Gastrocnemius medialis (tissue), 4 donors: ENCODE data around the gene SNX12. TPM values are rescaled to one million over a fixed set of nuclear protein-coding genes. Genes with fewer than 3 reads are reported as not detected.

ENCODE experiments used
- ATAC-seq, 2 donors: fragments of 150-250 bp; one replicate each; pipeline ENCODE4 v1.9.1; 2016
- DNase-seq, 2 donors: peaks; one replicate each; pipeline ENCODE4 v3.0.0-alpha.2; 2019
- H3K27ac ChIP-seq, 4 donors: fragments of 200-600 bp; sonication (generic); 1 replicate in 1 of 4; 2 replicates in 3 of 4; pipeline ENCODE4 v1.5.1; 2016 to 2018; ENCODE audit warnings: mild to moderate bottlenecking in 2 of 4, moderate library complexity in 1 of 4
- H3K27me3 ChIP-seq, 3 donors: fragments of 200-600 bp; sonication (generic) in 2 of 3; 1 replicate in 1 of 3; 2 replicates in 2 of 3; pipeline versions ENCODE4 v1.5.1 to v1.6.0; 2016 to 2019; ENCODE audit warnings: mild to moderate bottlenecking in 1 of 3, moderate library complexity in 1 of 3
- H3K36me3 ChIP-seq, 2 donors: fragments of 200-600 bp; sonication (generic) in 1 of 2; one replicate each; pipeline ENCODE4 v1.5.1; 2017 to 2018
- H3K4me1 ChIP-seq, 2 donors: fragments of 200-600 bp; sonication (generic) in 1 of 2; one replicate each; pipeline ENCODE4 v1.5.1; 2016 to 2017; ENCODE audit warnings: mild to moderate bottlenecking in 2 of 2
- H3K4me3 ChIP-seq, 4 donors: fragments of 200-600 bp; sonication (generic) in 3 of 4; 1 replicate in 1 of 4; 2 replicates in 3 of 4; pipeline ENCODE4 v1.5.1; 2016 to 2019; ENCODE audit warnings: mild to moderate bottlenecking in 2 of 4
- H3K9me3 ChIP-seq, 3 donors: fragments of 200-600 bp; sonication (generic) in 2 of 3; 1 replicate in 1 of 3; 2 replicates in 2 of 3; pipeline ENCODE4 v1.5.1; 2016 to 2019
- CTCF ChIP-seq, 5 experiments: fragments of 450-650 bp in 3 of 5; fragments of 200-600 bp in 2 of 5; sonication (generic) in 2 of 5; IDR thresholded peaks in 4 of 5; conservative IDR thresholded peaks in 1 of 5; 1 replicate in 4 of 5; 2 replicates in 1 of 5; pipeline ENCODE4 v1.5.1; 2016 to 2019; ENCODE audit warnings: antibody characterized with exemption in 5 of 5, mild to moderate bottlenecking in 3 of 5, moderate library complexity in 3 of 5
- POLR2A ChIP-seq, 2 donors: fragments of 450-650 bp; IDR thresholded peaks; one replicate each; pipeline ENCODE4 v1.6.1; 2017; ENCODE audit warnings: antibody characterized with exemption in 2 of 2, mild to moderate bottlenecking in 2 of 2, moderate library complexity in 2 of 2
- in situ Hi-C, 4 donors: fragments of 200-750 bp; cut with MboI; loops; one replicate each; pipeline versions ENCODE4 v1.15.0 to v1.8.0; 2017; ENCODE audit warnings: low sequenced_read_pairs in 4 of 4
- intact Hi-C: fragments of 100-400 bp; cut with DNase I; formaldehyde crosslinking; loops from one replicate; pipeline ENCODE4 v1.15.1; 2023; ENCODE audit warnings: low total_unique reads
- total RNA-seq, 4 donors: library from RNA; depleted of rRNA; stranded (reverse); fragments of >200 nt; gene quantifications; one replicate each; pipeline versions ENCODE4 v1.1.0 to v1.2.3, GENCODE V29; 2016

Gene SNX12
- total RNA-seq, 4 donors from 2014 or later, result 31.7 to 66.9 (median 43.4) TPM

DNA sequence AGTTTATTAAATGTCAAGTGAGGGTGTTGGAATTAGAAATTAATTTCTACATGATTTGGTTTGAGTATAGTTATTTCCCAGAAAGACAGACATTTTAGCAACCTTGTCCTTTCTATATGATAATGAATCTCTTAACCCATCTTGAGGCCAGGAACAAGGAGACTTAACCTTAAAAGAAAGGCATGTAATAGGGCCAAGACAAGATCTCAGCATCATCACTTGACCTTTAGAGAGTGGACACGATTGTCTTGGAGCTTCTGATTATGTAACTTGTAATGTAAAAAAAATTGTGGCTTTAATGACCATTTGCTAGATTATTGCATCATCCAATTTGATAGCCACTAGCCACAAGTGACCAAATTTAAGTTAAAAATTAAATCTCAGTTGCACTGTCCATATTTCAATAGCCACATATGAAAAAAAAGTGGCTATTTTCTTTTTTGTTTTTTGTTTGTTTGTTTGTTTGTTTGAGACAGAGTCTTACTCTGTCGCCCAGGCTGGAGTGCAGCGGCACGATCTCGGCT lies 14.1 kb upstream of the SNX12 start:
- Histone ChIP-seq H3K36me3 (no peaks in the 10 kb centered on the region), H3K27ac (no peak overlapping the region), H3K4me3 (no peak overlapping the region), H3K4me1 (no peaks in the 10 kb centered on the region), H3K27me3 (no peaks in the 10 kb centered on the region), H3K9me3 (no peaks in the 10 kb centered on the region)
- TF ChIP-seq POLR2A (IDR thresholded peaks at IDR 0.05) (no peak), CTCF (IDR thresholded peaks at IDR 0.05 in 4 of 5, conservative IDR thresholded peaks at IDR 0.05 in 1 of 5) (no peak)
- in situ Hi-C loops (no loop called here), intact Hi-C loops (no loop called here)
- ATAC-seq (no peak), DNase-seq (no peak)

DNA sequence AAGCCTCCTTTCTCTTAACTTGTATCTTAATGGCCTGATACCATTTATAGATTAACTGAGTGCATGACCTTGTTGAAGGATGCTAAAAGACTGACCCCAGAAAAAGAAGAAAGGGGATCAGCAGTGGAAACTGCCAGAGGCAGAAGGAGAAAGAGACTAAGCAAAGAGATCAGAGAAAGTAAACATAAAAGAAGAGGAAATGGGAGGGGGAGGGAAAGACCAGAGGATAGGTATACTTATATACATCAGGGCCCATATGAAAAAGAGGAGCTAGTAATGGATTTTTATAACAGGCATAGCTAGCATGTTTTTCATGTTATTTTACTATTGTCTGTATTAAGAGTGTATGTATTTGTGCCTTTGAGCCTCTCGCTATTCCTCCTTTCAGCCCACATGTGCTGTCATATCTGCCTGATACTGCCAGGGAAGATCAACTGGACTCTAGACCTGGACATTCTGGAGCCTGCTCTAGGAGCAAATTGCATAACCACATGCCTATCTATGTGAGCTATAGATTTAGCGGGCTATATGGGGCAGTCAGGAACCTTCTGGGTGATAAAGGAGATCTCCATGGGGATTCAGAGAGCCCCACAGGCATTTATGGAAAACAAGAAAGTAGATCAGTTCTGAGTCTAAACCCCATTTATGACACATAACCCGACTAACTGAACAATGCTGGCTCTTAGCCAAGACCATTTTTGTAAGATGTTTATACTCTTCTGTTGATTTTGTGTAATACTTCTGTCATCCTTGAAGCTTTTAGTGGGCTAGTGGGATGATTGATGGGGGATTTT lies 13.4 kb upstream of the SNX12 start:
- intact Hi-C loops (no loop called here), in situ Hi-C loops (no loop called here)
- Histone ChIP-seq H3K4me3 (no peak overlapping the region), H3K9me3 (no peaks in the 10 kb centered on the region), H3K27me3 (no peaks in the 10 kb centered on the region), H3K4me1 (no peaks in the 10 kb centered on the region), H3K36me3 (no peaks in the 10 kb centered on the region), H3K27ac (no peak overlapping the region)
- no peak for TF ChIP-seq POLR2A (IDR thresholded peaks at IDR 0.05)
- no peak for TF ChIP-seq CTCF (IDR thresholded peaks at IDR 0.05 in 4 of 5, conservative IDR thresholded peaks at IDR 0.05 in 1 of 5)
- no peak for ATAC-seq
- DNase-seq, result no peak

DNA sequence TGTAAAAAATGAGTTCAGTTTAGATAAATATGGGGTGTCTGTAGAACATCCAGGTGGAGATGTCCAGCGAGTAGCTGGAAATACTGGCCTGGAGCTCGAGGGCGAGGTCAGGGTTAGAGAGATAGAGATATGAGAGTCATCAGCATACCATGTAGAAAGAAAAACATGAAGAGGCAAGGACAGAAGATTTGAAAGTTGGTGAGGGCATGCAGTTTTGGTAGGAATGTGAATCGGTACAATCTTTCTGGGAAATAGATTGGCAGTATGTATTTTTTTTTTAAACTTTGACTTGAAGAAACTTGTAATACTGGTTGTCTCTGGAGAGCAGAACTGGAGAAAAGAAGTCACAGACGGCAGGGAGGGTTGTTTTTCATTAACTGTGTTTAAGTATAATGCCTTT lies 2.4 kb upstream of the SNX12 start:
- Histone ChIP-seq H3K4me3 (no peak overlapping the region), H3K4me1 (peaks cover 3 to 8% of the 10 kb centered on the region in 2 donors), H3K27me3 (no peaks in the 10 kb centered on the region), H3K36me3 (no peaks in the 10 kb centered on the region), H3K9me3 (no peaks in the 10 kb centered on the region), H3K27ac (no peak overlapping the region)
- ATAC-seq (no peak), DNase-seq (no peak)
- in situ Hi-C loops, result no loop called here
- TF ChIP-seq POLR2A (IDR thresholded peaks at IDR 0.05) (no peak), CTCF (IDR thresholded peaks at IDR 0.05 in 4 of 5, conservative IDR thresholded peaks at IDR 0.05 in 1 of 5) (no peak)
- intact Hi-C loops, result no loop called here

DNA sequence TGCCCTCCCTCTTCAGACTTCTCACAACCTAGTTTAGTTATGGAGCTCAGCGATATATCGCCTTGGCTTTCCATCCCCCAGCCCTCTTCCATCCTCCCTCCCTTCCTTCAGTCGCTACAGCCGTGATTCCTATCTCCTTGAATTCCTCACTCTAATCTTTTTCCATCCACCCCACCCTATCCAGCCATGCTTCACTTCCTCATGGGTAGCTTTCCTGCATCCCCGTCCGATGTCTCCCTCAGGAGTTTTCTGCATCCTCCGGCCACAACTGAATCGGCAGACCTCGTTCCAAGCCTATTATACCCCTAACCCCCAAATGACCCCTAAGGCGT lies 456 bp downstream of the SNX12 start:
- intact Hi-C loops (loop anchor here (1.0 to 5.0 kb wide), 4 partner anchors 28 to 185 kb away; partner anchors contain the start of genes FOXO4, MED12 and ZMYM3), in situ Hi-C loops (no loop called here)
- DNase-seq (no peak), ATAC-seq (peak; percentile 26)
- Histone ChIP-seq H3K27ac (peak overlapping the region; percentile 86 to 93 (median 89)), H3K4me3 (peak overlapping the region; percentile 66 to 74 (median 72)), H3K27me3 (no peaks in the 10 kb centered on the region), H3K4me1 (peaks cover 3 to 8% of the 10 kb centered on the region in 2 donors), H3K36me3 (no peaks in the 10 kb centered on the region), H3K9me3 (no peaks in the 10 kb centered on the region)
- TF ChIP-seq CTCF (IDR thresholded peaks at IDR 0.05 in 4 of 5, conservative IDR thresholded peaks at IDR 0.05 in 1 of 5), result no peak
- no peak for TF ChIP-seq POLR2A (IDR thresholded peaks at IDR 0.05)
